ENCODE results near the gene MAL. TPM values are rescaled to one million over a fixed set of nuclear protein-coding genes. Genes with fewer than 3 reads are reported as not detected.

Gene MAL
- total and polyA plus RNA-seq, 8 donors: 3.2 to 198 (median 26.9) TPM

DNA sequence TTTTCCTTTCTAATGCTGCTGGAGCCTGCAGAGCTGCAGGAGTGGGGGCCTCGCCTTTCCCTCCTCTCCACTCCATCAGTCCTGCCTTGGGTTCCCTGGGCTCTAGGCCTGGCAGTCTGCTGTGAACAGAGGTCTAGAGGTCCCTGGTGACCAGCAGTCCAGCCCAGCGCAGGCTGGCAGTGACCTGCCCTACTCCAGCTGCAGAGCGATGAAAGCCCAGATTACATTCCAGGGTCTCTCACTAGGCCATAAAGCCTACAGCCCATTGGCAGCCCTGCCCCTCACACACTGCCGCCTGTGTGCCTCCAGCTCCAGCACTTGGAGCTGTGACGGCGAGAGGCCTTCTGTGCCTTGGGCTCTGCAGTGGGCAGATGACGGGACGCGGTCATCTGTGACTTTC is 14.8 kb upstream of the MAL start:
- Histone ChIP-seq H3K9me3 (no peaks in the 10 kb centered on the region), H3K27ac (no peak overlapping the region), H3K4me1 (peaks cover 0 to 5% (median 0%) of the 10 kb centered on the region in 4 donors), H3K36me3 (no peaks in the 10 kb centered on the region), H3K27me3 (peaks cover 0 to 4% (median 0%) of the 10 kb centered on the region in 3 donors), H3K4me3 (no peak overlapping the region)
- WGBS, 5 donors: 93 to 98% (median 94%) methylated on average over 9 of the region's 9 CpGs
- intact Hi-C loops (cut with DNase I; ENCODE audit: low total_unique reads): no loop called here
- no peak for DNase-seq
- TF ChIP-seq POLR2AphosphoS5 (IDR thresholded peaks at IDR 0.05) (no peak), EP300 (IDR thresholded peaks at IDR 0.05) (no peak), POLR2A (IDR thresholded peaks at IDR 0.05) (no peak)
- TF ChIP-seq, protein P1, sequence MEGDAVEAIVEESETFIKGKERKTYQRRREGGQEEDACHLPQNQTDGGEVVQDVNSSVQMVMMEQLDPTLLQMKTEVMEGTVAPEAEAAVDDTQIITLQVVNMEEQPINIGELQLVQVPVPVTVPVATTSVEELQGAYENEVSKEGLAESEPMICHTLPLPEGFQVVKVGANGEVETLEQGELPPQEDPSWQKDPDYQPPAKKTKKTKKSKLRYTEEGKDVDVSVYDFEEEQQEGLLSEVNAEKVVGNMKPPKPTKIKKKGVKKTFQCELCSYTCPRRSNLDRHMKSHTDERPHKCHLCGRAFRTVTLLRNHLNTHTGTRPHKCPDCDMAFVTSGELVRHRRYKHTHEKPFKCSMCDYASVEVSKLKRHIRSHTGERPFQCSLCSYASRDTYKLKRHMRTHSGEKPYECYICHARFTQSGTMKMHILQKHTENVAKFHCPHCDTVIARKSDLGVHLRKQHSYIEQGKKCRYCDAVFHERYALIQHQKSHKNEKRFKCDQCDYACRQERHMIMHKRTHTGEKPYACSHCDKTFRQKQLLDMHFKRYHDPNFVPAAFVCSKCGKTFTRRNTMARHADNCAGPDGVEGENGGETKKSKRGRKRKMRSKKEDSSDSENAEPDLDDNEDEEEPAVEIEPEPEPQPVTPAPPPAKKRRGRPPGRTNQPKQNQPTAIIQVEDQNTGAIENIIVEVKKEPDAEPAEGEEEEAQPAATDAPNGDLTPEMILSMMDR (IDR thresholded peaks at IDR 0.05): no peak

DNA sequence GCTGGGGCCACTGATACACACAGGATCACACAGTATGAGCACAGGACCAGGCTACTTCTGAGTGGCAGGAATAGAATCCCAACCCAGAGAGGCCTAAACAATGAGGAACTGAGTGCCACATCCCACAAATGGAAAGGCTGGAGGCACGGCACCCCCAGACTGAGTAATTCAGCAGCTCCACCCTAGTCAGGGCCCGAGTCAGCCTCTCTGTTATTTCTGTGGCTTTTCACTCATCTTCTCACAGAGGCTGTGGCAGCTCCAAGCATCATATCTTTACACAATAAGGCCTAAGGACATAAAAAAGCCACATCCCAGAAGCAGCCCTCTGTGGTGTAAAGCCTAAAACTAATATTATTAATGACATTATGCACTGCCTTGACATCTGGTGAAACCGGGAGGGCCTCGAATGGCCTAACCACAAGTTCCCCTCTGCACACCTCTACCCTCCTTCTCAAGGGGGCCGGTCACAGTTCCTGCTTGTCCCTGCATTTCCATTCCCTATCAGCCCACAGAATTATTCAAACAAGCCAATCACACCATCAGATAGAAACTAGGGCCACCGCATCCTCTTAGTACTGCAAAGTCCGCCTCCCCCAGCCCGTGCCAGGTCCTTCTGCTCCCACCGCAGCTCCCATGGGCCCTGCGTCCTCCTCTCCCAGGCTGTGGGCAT is 12.5 kb upstream of the MAL start:
- H3K36me3 ChIP-seq: no peaks in the 10 kb centered on the region
- no peak overlapping the region for H3K27ac ChIP-seq
- intact Hi-C loops (cut with DNase I; ENCODE audit: low total_unique reads): no loop called here
- TF ChIP-seq POLR2AphosphoS5 (IDR thresholded peaks at IDR 0.05) (no peak), EP300 (IDR thresholded peaks at IDR 0.05) (no peak), POLR2A (IDR thresholded peaks at IDR 0.05) (no peak)
- TF ChIP-seq, protein P1 (IDR thresholded peaks at IDR 0.05): no peak
- H3K9me3 ChIP-seq: no peaks in the 10 kb centered on the region
- WGBS, 5 donors: 61 to 76% (median 69%) methylated on average over 10 of the region's 10 CpGs
- no peak for DNase-seq
- no peak overlapping the region for H3K4me3 ChIP-seq
- H3K27me3 ChIP-seq: no peaks in the 10 kb centered on the region
- no peaks in the 10 kb centered on the region for H3K4me1 ChIP-seq

DNA sequence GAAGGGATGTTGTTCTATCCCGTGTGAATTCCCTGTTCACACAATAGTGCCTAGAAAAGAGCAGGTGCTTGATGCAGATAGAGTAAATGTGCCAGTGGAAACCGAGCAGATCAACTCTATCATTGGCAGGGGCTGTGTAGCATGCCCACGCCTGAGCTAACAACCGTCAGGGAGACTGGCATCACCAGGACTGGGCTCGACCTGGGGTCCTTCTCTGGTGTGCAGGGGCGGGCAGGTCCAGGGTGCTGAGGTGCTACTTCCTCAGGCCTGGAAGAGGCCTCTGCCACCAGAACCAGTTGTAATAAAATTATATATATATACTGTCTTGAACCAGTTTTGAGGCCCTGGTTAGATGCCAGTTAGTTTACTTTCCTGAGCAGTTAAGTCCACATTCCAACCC is 11.8 kb upstream of the MAL start:
- no peak for TF ChIP-seq EP300 (IDR thresholded peaks at IDR 0.05)
- TF ChIP-seq, protein P1 (IDR thresholded peaks at IDR 0.05): no peak
- no peak for TF ChIP-seq POLR2AphosphoS5 (IDR thresholded peaks at IDR 0.05)
- no peak for TF ChIP-seq POLR2A (IDR thresholded peaks at IDR 0.05)
- intact Hi-C loops (cut with DNase I; ENCODE audit: low total_unique reads): no loop called here
- no peaks in the 10 kb centered on the region for H3K9me3 ChIP-seq
- no peak overlapping the region for H3K27ac ChIP-seq
- no peak for DNase-seq
- no peak overlapping the region for H3K4me3 ChIP-seq
- no peaks in the 10 kb centered on the region for H3K36me3 ChIP-seq
- 74 to 88% (median 87%) methylated on average over 4 to 6 of the region's 6 CpGs for WGBS, 5 donors
- no peaks in the 10 kb centered on the region for H3K27me3 ChIP-seq
- H3K4me1 ChIP-seq: no peaks in the 10 kb centered on the region

DNA sequence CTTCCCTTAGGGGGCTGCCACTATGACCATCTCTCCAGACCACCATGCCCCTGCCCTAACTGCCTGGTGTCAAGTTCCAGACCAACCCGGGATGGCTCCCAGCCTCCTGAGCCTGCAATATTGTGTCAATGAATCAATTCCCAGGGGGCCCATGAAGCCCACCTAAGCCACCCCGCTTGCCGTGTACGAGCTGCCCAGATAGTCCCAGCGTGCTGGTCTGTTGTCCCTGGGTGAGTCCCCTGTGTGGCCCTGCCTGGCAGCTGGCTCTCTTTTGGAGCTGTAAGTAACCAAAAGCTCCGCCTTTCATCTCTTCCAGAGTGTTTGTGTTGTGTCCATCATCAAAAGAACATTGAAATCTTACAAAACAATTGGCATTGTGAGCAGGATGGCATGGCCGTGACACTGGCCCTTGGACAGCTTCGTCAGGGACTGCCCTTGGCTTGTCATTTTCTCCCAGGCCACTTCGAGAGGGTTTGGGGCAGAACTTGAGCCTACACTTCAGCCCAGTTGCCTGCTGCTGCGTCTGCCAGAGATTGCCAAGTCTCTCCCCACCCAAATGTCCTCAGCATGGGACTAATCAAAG is 11.3 kb upstream of the MAL start:
- Histone ChIP-seq H3K9me3 (no peaks in the 10 kb centered on the region), H3K36me3 (no peaks in the 10 kb centered on the region), H3K4me1 (no peaks in the 10 kb centered on the region), H3K27ac (no peak overlapping the region), H3K4me3 (no peak overlapping the region), H3K27me3 (no peaks in the 10 kb centered on the region)
- DNase-seq: no peak
- no peak for TF ChIP-seq POLR2A (IDR thresholded peaks at IDR 0.05)
- TF ChIP-seq EP300 (IDR thresholded peaks at IDR 0.05): no peak
- TF ChIP-seq POLR2AphosphoS5 (IDR thresholded peaks at IDR 0.05): no peak
- TF ChIP-seq, protein P1 (IDR thresholded peaks at IDR 0.05): no peak
- intact Hi-C loops (cut with DNase I; ENCODE audit: low total_unique reads): no loop called here
- 70 to 82% (median 75%) methylated on average over 9 to 10 of the region's 10 CpGs for WGBS, 5 donors

Measured in stomach (tissue), 9 donors.